LNCaP clone FGC (cell line): ENCODE results near the gene KLHL13.
A peak's percentile ranks its signal among the peaks of the same experiment; 100 is the strongest.

Source experiments
- DNase-seq: peaks from one replicate; pipeline ENCODE4 v3.0.0-alpha.2; 2011; ENCODE audit warnings: low read depth
- H3K4me3 ChIP-seq: 2 replicates; pipeline ENCODE4 v1.5.1; 2011; ENCODE audit warnings: mild to moderate bottlenecking, low read depth, low read length, control low read depth
- TF ChIP-seq, protein P1 (sequence below): IDR thresholded peaks from 2 replicates; pipeline ENCODE4 v1.5.1; 2012; ENCODE audit warnings: mild to moderate bottlenecking; ENCODE audit not compliant: control insufficient read depth, insufficient read depth; ENCODE audit errors: extremely low read depth

The KLHL13 gene

DNA sequence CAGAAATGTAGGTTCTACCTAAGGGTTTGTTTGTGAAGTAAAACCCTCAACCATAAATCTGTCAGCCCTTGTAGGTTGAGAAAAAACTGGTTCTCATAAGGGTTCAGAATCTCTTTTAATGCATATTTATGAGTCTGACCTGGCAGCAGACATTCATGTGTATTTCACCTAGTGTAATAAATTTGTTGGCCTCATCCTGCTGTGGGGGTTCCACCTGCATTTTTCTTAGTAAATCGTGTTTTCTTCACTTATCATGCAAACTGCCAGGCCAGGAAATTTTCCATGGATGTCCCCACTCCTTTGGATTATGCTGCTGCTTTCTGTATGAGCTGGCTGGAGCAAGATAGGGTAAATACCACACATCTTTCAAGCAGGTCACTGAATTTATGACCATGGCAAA, 42.4 kb downstream of the KLHL13 start:
- TF ChIP-seq, protein P1, sequence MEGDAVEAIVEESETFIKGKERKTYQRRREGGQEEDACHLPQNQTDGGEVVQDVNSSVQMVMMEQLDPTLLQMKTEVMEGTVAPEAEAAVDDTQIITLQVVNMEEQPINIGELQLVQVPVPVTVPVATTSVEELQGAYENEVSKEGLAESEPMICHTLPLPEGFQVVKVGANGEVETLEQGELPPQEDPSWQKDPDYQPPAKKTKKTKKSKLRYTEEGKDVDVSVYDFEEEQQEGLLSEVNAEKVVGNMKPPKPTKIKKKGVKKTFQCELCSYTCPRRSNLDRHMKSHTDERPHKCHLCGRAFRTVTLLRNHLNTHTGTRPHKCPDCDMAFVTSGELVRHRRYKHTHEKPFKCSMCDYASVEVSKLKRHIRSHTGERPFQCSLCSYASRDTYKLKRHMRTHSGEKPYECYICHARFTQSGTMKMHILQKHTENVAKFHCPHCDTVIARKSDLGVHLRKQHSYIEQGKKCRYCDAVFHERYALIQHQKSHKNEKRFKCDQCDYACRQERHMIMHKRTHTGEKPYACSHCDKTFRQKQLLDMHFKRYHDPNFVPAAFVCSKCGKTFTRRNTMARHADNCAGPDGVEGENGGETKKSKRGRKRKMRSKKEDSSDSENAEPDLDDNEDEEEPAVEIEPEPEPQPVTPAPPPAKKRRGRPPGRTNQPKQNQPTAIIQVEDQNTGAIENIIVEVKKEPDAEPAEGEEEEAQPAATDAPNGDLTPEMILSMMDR, result no peak
- DNase-seq, result no peak
- H3K4me3 ChIP-seq, result no peak overlapping the region

DNA sequence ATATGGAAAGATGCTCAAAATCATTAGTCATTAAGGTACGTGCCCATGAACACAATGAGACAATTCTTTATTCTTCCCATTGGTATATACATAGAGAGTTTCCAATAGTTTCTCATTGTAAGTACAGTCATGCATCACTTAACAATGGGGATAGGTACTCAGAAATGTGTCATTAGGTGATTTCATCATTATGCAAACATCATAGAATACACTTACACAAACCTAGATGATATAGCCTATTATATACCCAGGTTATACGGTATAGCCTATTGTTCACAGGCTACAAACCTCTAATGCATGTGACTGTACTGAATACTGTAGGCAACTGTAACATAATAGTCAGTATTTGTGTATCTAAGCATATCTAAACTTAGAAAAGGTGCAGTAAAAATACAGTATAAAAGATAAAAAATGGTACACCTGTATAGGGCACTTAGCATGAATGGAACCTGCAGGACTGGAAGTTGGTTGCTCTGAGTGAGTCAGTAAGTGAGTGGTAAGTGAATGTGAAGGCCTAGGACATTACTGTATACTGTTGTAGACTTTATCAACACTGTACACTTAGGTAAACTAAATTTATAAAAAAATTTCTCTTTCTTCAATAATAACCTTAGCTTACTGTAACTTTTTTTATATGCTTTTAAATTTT, 49.6 kb downstream of the KLHL13 start:
- no peak overlapping the region for H3K4me3 ChIP-seq
- peak; percentile 30 for DNase-seq
- TF ChIP-seq, protein P1, result no peak

DNA sequence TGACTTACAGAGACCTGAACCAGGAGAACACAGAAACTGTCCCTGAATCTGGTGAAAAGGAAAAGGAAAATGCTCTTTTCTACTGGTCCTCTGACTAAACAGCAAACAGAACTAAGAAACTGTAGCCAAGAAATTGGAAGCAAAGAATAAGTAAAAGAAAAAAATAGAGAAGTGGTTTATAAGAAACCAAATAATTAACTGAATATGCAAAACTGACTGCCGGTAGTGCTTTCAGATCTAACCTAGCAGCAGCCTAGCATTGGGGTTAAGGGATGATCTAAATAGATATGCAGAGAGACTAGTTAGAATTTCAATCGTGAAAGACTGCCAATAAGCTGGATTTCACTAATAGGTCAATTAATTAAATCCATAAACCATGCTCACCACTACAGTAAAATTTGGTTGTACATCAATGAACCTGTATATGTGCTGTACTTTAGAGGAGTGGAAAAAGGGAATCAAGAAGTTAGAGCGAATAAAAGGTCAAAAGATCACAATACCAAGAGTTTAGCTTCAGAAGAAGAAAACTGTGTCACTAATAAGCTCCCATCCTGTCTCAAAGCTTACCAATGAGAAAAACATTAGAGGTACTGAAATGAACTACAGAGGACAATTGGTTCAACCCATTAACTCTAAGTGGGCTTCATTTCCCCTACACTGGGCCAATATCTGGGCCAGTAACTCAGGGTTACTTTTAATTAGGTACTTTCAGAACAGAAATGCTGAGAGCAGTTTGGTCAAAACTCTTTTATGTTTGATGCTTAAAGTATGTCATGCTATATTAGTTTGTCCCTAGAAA, 53.6 kb downstream of the KLHL13 start:
- DNase-seq, result no peak
- TF ChIP-seq, protein P1, result no peak
- H3K4me3 ChIP-seq, result no peak overlapping the region

DNA sequence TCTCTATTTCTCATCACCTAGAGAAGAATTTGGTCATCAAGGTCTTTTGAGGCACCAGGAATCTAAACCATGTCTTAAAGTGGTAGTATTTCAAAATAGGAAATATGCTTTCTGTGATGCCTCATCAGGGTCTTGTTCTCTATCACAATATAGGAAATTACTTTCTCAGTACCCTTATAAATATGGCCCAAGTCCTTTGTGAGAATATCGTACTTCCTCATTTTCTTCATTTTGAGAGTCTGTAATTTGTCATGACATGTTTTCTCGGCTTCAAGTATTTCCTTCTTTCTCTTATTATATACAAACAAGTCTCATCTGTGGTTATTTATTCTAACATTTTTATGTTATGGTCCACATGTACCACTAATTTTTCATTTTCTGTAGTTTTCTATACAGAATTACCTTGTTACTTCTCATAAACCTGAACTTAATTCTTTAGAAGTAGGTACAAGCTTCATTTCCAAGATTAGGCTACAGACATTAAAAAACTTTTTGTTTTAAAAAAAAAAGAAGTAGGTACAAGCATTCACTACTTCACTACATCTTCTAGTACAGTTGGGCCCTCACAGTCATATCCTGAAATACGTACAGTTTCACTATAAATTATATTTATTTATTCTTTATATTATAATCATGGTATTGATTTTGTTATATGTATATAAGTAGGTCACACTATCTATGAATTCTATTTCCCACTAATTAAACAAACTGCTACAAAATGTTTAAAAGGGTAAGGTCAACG, 54.4 kb downstream of the KLHL13 start:
- no peak overlapping the region for H3K4me3 ChIP-seq
- DNase-seq, result no peak
- TF ChIP-seq, protein P1, result no peak

DNA sequence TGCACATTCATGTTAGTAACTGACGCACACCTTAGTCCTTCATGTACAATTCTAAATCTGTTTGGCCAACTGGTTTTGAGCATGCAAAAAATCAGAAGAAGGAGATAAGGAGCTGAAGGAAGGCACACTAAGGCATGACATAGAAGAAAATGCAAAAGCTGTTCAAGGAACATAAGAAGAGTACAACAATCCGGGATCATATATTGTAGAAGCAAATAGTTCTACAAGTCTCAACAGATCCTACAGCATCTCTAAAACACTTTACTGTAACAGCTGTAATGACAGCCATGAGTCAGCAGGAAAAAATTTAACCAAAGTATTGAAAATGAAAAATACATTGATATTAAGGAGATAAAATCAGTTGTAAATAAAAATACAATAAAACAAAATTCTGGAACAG, 57.7 kb downstream of the KLHL13 start:
- DNase-seq, result no peak
- TF ChIP-seq, protein P1, result no peak

DNA sequence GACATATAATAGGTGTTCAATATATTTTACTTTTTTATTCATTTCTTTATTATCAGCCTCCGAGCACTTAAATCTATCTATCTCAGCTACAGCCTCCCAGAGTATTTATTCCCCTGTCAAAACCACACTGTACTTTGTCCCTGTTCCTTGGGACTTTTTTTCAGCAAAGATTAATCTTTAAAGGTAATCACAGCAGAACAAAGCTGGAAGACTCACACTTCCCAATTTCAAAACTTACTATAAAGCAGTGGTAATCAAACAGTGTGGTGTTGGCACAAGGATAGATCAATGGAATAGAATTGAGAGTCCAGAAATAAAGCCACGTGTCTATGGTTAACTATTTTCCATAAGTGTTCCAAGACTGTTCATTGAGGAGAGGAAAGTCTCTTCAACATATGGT, 59.7 kb downstream of the KLHL13 start:
- H3K4me3 ChIP-seq, result no peak overlapping the region
- TF ChIP-seq, protein P1, result no peak
- DNase-seq, result no peak

More for the DNA sequence above, 57.7 kb downstream of the KLHL13 start:
- H3K4me3 ChIP-seq, result no peak overlapping the region
